ENCODE data around the gene SEMA6D.

DNA sequence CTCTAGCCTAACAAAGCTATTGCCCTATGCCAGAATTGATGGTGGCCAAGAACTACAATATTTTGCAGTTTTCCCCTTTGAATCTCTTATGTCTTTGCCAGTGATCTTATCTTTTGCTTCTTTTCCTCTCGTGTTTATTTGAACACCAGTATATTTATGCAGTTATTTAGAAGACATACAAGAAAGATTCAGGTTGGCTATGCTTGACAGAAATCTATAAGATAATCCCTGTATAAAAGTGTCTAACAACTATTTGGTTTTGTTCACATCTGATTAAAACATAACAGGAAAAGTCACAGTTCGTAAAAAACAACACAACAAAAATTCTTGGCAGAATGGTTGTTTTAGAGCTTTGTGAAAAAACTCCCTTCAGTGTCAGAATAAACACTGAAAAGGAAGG lies 63.7 kb downstream of the SEMA6D start:
- TF ChIP-seq CTCF (optimal IDR thresholded peaks at IDR 0.05 in 1 of 3, IDR thresholded peaks at IDR 0.05 in 1 of 3, conservative IDR thresholded peaks at IDR 0.05 in 1 of 3; ENCODE audit: extremely low read depth in 1 of 3, insufficient read depth in 2 of 3, low read length in 3 of 3): no peak
- no peak for TF ChIP-seq EZH2 (IDR thresholded peaks at IDR 0.05; ENCODE audit: low read length)
